NCI-H2196 (cell line): ENCODE measurements around the gene TTC21B.

Source experiments
- DNase-seq: peaks from one replicate; lab custom pipeline; 2025; ENCODE audit not compliant: unreplicated experiment; lab: John Stamatoyannopoulos, UW

Gene TTC21B

DNA sequence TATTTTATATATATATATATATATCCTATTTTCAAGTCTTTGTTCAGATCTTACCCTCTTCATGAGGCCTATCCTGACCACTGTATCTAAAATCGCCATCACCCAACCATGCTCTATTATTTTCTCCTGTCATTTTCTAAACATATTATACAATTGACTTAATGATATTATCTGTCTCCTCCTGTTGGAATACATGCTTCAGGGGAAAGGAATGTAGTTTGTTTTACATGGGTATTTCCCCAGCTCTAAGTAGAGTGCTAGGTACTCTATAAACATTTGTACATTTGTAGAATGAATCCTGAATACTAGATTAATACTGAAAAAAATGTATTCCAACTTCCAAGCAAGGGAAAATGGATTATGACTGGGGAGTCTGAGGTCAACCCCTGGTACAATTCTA is 26.2 kb downstream of the TTC21B start:
- no peak for DNase-seq

DNA sequence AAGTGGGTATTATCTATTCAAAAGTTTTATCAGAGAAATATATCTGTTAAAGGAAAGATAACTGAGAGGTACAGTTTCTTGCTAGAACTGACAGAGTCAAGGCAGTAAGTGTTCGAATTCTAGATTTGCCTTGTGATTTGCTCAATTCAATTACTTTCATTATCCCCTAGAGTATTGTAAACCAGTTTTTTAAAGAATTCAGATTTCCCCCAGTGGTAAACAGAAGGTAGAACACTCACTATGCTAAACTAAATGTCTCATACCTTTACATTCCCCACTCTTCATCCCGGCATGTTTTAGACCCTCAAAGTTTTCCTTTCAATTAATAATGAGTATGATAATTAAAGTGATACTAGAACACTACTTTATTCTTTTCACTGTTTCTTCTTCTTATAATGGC is 28.6 kb downstream of the TTC21B start:
- no peak for DNase-seq

DNA sequence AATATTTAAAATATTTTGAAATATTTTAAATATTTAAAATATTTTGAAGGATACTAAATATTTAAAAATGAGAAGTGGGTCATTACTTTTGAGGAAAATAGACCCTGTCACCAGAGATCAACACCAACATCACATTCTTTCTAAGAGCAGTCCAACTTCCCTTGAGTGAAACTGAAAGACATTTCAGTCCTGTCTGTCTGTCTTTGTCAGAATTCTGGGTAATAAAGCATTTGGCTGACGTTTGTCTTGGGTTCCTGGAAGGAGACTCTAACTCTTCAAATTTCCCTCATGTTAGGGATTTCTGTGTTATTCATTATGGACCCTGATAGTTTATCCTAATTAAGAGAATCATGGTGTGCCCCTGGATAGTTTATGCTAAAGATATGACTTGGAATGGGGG is 32.8 kb downstream of the TTC21B start:
- no peak for DNase-seq

DNA sequence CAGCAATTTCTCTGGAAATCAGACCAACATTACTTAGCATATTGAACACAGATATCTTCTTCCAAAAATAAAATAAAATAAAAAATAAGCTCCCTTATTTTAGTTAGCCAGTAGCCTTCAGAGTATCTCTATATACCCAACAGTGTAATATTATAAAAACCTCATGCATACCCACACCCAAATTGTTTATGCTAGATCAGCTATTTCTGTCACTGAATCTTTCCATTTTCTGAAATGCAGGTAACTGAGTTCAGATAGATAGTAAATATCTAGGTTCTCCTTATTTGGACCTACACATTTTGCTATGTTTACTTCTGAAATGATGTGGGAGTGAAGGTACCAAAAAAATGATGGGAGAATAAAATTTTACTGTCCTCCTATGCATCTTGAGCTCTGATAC is 39.9 kb downstream of the TTC21B start:
- no peak for DNase-seq

DNA sequence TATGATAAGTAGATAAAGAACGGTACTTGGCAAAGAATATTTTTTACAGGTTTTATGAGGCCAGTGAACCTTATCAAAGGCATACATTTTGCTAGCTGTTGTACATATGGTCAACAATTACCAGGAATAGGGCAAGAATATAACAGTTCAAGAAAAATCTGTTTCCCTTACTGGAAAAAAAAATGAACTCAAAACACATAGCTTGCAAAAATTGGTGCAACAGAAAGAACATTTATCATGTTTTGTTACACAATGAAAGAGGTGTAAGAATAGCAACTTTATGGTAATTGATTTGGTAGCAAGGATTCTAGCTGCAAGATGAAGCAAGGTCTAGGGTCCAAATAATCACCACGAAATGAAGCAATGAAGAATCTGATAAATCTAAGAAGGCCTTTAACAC is 41.6 kb downstream of the TTC21B start:
- no peak for DNase-seq

DNA sequence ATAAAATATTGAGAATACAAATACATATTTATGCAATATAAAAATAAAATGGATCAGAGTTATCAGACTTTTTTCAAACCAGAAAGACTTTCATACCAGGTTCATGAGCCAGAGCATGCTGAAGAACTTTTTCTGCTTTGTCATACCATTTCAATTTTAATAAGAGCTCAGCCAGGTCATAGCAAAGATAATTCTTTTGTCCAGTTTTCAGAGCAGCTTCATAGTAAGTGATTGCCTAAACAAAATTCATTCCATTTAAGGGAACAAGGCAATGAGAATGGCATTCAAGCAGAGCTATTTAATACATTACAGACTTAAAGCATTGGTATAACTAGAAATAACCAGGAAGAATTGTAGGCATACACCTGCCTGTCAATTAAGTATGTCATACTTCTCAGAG is 42.3 kb downstream of the TTC21B start:
- DNase-seq: no peak

DNA sequence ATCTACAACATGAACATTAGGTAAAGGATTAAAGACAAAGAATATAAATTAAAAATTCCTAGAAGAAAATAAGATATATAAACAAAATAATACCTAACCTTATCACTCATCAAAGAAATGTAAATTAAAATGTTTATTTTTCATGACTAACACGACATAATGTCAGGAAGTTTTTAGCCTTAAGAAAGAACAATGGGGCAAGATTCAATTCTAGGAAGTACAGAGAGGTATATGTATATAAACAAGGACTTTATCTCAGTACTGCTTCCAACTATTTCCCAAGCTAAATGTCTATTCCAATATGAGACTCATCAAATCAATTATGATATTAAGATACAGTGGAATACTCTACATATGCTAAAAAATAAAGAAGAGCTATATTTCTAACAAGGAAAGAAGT is 44.1 kb downstream of the TTC21B start:
- no peak for DNase-seq

DNA sequence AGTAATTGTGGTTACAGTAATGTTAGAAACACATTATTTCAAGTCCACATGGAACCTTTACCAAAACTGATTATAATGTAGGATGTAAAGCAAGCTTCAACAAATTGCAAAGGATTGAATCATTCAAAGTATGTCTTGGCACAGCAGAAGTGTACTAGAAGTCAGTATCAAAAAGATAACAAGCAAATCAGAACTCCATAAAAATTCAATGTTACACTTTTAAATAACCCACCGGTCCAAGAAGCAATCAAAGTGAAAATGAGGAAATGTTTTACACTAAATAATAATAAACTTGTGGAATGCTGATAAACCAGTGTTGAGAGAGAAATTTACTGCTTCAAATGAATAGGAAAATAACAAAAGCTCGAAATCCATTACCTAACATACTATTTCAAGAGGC is 47.7 kb downstream of the TTC21B start:
- no peak for DNase-seq

DNA sequence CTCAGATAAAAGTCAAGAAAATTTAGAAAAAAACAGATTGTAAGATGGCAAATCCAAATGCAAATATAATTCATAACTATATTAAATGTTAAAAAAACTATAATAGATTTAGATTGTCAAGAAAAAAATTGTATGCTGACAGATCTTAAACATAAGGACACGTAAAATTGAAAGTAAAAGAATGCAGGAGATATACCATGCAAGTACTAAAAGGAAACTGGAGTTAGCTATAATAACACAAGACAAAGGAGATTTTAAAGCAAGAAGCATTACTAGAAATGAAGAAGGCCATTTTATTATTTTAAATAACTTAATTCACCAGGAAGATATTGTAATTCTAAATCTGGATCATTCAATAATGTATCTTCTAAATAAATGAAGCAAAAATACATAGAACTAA is 48.3 kb downstream of the TTC21B start:
- DNase-seq: no peak

DNA sequence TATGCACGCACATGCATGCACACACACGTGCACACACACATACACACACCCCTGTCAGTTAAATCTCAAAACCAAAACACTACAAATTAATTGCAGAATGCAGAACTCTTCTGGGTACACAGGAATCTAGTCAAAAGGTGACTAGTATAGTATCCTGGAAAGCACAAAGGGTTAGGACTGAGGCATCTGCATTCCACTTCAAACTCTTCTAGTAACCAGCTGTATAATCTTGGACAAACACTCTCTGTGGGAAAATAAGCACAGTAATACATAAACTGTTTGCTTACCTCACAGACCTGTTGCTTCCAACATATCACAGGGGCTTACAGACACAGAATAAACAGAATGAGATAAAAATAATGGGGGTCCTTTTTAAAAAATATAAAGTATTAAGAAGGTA is 49.1 kb downstream of the TTC21B start:
- no peak for DNase-seq

DNA sequence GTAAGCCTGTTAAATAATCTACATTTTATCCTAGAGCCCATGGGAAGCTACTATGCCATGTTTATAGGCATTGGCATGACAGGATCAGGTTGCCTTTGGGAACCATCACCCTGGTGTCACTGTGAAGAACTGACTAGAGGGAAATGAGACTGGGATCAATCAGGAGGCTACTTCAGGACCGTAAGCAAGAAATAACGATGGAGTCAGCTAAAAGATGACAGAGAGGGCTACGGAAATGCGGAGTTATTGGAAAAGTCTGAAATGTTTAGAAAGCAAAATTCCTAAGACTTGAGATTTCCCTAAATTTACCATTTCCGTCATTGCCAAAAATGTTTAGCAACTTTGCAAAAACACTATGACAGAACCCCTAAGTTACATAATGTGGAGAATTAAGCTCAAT is 50.2 kb downstream of the TTC21B start:
- DNase-seq: no peak

DNA sequence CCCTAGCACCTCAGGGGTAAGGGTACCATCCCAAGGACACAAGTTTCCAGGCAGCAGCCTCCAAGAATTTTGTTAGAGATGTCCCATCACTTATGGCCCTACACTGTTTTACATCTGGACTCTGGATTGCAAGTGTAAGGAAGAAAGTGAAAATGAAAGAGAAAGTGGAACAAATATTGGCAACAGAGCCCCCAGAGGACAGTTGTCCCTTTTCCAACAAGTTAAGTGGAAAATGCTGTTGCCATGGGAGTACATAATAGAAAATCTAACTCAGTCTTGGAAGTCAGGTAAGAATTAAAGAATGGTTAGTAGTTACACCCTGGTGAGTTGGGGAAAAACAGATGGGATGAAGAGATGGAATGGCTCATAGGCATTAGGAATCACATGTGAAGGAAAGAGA is 50.6 kb downstream of the TTC21B start:
- DNase-seq: peak; percentile 29

DNA sequence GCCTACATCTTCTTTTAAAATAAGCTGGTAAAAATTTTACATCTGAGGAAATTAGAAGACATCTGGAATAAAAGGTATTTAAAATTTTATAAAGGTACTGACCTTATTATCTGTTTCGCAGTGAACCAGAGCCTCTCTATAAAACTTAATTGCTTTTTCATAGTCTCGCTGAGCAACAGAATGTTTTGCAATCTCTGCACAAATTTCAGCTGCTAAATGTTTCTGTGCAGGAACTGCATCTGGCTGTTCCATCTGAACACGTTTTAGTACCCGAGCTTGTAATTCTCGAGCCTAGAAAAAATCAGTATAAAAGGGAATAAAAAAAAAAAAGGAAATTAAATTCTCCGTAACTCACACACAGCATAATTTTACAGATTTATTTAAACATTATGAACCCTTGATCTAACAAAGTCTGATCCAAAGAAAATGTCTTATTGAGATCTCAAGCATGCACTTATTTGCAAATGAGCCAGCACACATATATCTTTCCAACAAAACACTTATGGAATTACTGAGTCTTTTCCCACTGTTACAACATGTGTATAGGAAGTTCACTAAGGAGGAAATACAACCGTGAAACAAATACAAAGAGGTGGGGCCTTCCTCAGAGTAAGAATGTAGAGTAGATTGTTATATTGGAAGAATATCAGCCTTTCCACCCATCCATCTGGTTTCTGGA is 51.8 kb downstream of the TTC21B start:
- no peak for DNase-seq

DNA sequence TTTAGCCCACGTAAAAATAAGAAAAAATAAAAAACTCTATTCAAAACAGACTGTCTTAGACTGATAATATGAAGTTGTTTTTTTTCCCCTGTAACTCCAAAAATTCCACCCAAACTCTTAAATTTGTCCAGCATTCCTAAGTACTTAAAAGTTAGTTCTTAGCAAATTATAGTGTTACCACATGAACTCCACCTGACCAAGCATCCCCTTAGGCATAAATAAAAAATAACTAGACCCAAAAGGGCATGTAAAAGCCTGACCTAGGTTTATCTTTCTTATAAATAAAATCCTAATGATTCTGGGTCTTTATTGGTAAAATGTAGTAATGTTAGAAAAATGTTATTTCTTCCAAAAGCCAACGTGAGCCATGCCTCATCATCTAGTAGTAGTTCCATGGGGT is 54.3 kb downstream of the TTC21B start:
- no peak for DNase-seq

DNA sequence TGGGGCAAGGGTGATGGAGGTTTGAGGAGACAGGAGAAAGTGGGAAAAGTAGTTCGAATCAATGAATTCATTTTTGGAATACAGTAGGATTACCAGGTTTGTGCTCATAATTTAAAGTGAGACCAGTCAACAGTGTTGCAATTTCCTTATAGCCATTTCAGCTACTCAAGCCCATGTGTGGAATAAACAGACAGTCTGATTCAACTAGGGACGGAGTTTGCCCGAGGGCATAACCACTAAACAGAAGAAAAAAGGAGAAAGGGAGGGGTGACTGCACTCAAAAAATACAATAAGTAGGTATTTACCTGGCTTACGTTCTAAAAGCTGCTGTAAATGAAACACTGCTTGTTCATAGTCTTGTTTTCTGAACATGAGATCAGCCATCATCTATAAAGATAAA is 55.2 kb downstream of the TTC21B start:
- DNase-seq: no peak

DNA sequence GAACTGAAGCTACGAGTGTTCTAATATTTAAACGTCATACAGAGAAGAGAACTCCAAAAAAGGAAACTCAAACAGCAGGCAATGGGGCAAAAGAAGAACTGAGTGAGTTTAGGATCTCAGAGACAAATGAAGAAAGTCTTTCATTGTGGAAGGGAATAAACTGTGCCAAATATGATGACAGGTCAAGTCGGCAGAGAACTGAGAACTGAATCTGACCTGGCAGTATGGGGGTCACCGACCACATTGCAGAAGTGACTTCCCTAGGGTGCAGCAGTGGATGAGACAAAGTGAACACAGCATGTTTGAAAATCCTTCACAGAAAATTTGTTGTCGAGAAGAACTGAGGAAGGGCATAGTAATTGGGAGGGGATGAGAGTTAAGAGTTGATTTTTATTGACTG is 55.9 kb downstream of the TTC21B start:
- no peak for DNase-seq

DNA sequence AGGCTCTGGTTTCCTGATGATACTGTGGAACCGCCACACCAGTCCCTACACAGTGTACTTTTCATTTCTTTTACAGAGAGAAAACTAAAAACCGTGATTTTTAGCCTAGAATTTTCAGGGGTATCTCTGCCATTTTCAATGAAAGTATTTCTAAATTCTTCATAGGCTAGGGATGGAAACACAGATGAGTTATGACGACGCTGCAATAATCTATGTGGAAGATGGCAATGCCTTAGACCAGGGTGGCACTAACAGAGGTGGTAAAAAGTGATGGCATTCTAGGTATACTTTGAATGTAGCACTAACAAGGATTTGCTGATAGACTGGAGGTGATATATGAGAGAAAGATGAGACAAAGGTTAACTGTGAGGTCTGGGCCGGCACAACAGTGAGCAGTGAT is 56.5 kb downstream of the TTC21B start:
- no peak for DNase-seq

DNA sequence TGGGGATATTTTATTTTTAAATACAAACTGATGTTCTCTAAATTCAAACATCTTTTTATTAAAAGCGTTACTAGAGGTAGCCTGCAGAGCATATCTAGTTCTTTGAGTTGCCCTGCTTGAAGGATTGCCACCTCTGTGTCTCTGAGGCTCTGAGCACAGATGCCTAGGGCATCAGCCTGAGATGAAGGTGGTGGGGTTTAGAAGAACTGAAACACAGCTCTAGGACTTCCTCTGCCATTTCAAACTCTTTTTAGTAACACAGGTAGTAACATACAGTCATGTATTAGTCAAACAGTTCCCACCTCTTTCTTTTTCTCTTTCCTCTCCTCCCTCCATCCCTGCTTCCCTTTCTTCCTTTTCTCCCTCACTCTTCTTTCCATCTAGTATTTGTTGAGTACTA is 57.6 kb downstream of the TTC21B start:
- no peak for DNase-seq

DNA sequence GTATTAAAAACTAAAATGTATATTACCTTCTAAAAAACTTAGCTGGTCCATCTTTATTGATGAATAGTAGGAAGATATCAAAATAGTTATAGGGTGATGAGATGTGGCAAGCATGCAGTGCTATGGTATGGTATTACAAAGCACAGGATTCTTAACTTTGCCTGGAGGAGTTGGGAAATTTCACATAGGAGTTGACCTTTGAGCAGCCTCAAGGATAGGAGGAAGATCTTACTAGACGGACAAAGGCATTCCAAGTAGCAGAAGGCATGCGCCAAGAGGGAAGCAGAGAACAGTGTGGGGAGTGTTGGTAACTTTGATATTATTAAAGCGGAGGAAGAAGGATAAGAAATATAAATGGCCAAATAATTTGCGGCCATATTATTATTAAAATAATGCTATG is 60.0 kb downstream of the TTC21B start:
- no peak for DNase-seq

DNA sequence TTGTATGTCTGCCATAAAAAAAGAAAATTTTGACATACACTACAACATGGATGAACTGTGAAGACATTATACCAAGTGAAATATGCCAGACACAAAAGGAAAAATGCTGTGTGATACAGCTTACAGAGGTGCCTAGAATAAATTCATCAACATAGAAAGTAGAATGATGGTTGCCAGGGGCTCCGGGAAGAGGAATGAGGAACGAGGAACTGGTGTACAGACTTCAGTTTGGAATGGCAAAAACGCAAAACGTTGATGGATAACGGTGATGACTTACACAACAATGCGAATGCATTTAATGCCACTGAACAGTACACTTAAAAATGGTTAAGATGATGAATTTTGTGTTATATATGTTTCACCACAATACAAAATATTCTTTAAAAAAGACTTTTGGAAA is 61.0 kb downstream of the TTC21B start:
- DNase-seq: no peak

DNA sequence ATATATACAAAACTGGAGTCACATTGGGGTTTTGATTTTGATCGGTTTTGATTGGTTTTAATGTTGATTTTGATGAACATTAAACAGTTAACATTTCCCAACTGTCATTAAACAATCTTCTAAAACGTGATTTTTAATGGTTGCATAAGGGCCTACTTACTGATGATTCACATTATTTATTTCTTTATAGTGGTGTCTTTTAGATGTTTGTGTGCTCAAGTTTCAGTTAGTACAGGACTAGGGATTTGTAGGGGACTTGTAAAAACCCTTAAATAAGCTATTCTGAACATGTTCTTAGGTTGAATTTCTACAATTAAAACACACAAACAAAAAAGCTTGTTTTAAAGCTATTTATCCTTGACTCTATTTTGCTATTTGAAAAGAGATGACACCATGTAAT is 61.6 kb downstream of the TTC21B start:
- no peak for DNase-seq

DNA sequence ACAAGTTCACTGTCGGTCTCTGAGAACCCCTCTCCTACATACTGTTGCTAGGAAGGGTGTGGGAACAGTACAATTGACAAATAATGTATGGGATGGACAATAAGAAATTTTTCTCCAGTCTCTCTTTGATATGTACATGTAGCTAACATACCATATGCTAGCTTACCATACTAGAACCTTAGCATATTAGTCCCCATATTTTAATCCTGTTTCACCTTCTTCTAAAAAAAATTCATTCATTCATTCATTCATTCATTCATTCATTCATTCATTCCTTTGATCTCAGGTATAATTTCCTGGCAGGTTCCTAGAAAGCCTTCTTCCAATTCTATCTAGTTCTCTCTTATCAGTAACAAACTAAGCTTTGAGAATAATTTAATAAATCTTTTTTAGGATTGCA is 62.2 kb downstream of the TTC21B start:
- no peak for DNase-seq

DNA sequence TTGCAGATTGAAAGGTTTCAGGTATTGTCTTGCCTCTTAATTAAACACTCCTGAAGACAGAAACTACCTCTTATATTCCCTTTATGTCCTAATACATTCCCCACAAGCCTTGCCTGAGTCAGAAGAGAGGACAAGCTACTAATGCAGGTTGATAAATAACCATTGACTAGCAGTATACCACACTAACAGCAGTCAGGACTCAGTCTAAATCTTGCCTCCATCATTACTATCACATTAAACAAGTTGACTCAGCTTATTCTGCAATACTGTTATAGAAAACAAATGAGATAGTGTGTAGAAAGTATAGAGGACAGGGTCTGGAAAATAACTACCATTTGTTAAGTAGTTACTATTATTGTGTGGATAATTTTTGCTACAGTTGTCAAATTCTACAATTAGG is 63.8 kb downstream of the TTC21B start:
- no peak for DNase-seq

DNA sequence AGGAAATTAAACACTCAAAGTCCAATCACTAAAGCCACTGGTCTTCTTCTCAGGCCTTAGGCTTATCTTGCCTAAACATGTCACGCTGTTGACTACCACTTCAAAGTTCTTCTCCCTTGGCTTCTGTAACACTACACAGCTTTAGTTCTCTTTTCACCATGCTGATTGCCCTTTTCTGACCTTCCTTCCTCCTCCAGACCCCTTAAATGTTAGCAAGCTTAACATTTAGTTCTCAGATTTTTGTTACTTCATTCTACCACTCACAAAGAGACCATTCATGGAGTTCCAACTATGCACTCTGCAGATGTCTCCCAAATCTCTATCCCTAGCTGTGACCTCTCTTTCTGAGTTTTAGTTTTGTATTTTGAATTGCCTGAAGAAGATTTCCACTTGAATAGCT is 64.4 kb downstream of the TTC21B start:
- no peak for DNase-seq
